ENCODE results near the gene TRIM54. TPM values are rescaled to one million over a fixed set of nuclear protein-coding genes. Genes with fewer than 3 reads are reported as not detected.

The TRIM54 gene
- total RNA-seq, 2 experiments from 2014 or later: not detected

- peak overlapping the region; percentile 45 for H3K27ac Mint-ChIP-seq
These were observed 21.1 kb downstream of the TRIM54 start for GRCh38 chr2:27303093-27304025.

GRCh38 chr2:27304488-27305240, 22.4 kb downstream of the TRIM54 start:
- Histone ChIP-seq H3K9me3 (ENCODE audit: control insufficient read depth in 1 of 2, insufficient read depth in 1 of 2, low read length in 2 of 2) (peaks cover 0 to 10% of the 10 kb centered on the region in 2 experiments), H3K36me3 (ENCODE audit: insufficient read depth, low read length) (peaks cover 3% of the 10 kb centered on the region), H3K27ac (ENCODE audit: low read depth in 1 of 2, low read length in 2 of 2) (no peak overlapping the region), H3K4me3 (ENCODE audit: low read length) (no peak overlapping the region), H3K4me1 (ENCODE audit: insufficient read depth, low read length) (peaks cover 20% of the 10 kb centered on the region), H3K27me3 (ENCODE audit: control insufficient read depth in 1 of 2, insufficient read depth in 2 of 2, low read length in 2 of 2) (peaks cover 24 to 27% of the 10 kb centered on the region in 2 experiments)
- Mint-ChIP-seq H3K27ac (no peak overlapping the region), H3K9me3 (no peaks in the 10 kb centered on the region), H3K36me3 (ENCODE audit: low read depth) (peaks cover 5% of the 10 kb centered on the region), H3K4me1 (ENCODE audit: low read depth) (peaks cover 10% of the 10 kb centered on the region), H3K4me3 (no peak overlapping the region), H3K27me3 (peaks cover 31% of the 10 kb centered on the region)
- no peak for ATAC-seq (ENCODE audit: poor library complexity)
- DNase-seq: no peak
- intact Hi-C loops (cut with DNase I, micrococcal nuclease): loop anchor here (2.0 to 5.0 kb wide), 2 partner anchors 206 to 342 kb away; no protein-coding TSS in a partner anchor
- ChIA-PET POLR2A (no interaction called here), CTCF (no interaction called here)
- TF ChIP-seq CTCF (IDR thresholded peaks at IDR 0.05): no peak

More at GRCh38 chr2:27303093-27304025, 21.1 kb downstream of the TRIM54 start:
- peaks cover 10% of the 10 kb centered on the region for H3K4me1 Mint-ChIP-seq (ENCODE audit: low read depth)
- H3K9me3 Mint-ChIP-seq: no peaks in the 10 kb centered on the region
- ATAC-seq (ENCODE audit: poor library complexity) (peak; percentile 76), DNase-seq (peak in 6 of 14 experiments; percentile 7 to 75 (median 65))
- H3K4me1 ChIP-seq (ENCODE audit: insufficient read depth, low read length): peaks cover 20% of the 10 kb centered on the region
- intact Hi-C loops (cut with DNase I, micrococcal nuclease): loop anchor here (1.0 to 5.0 kb wide), 5 partner anchors 53 to 341 kb away; no protein-coding TSS in a partner anchor
- peak overlapping the region; percentile 84 for H3K4me3 Mint-ChIP-seq
- H3K4me3 ChIP-seq (ENCODE audit: low read length): peak overlapping the region; percentile 39
- TF ChIP-seq CTCF (IDR thresholded peaks at IDR 0.05): peak; percentile 97
- peaks cover 23 to 26% of the 10 kb centered on the region in 2 experiments for H3K27me3 ChIP-seq (ENCODE audit: control insufficient read depth in 1 of 2, insufficient read depth in 2 of 2, low read length in 2 of 2)
- no peaks in the 10 kb centered on the region for H3K36me3 ChIP-seq (ENCODE audit: insufficient read depth, low read length)
- no peaks in the 10 kb centered on the region for H3K36me3 Mint-ChIP-seq (ENCODE audit: low read depth)
- CTCF ChIA-PET: interaction anchor here (0.6 to 2.0 kb wide), 28 partner anchors 9 to 457 kb away, joined by 3 to 12 read pairs (median 4); partner anchors contain the start of genes AGBL5, EIF2B4, GTF3C2 and MPV17
- H3K27me3 Mint-ChIP-seq: peaks cover 44% of the 10 kb centered on the region
- H3K9me3 ChIP-seq (ENCODE audit: control insufficient read depth in 1 of 2, insufficient read depth in 1 of 2, low read length in 2 of 2): peaks cover 0 to 10% of the 10 kb centered on the region in 2 experiments
- POLR2A ChIA-PET: interaction anchor here (0.6 to 1.6 kb wide), 10 partner anchors 20 to 876 kb away, joined by 3 to 12 read pairs (median 4); partner anchors contain the start of genes ABHD1, AGBL5 and MPV17
- no peak overlapping the region for H3K27ac ChIP-seq (ENCODE audit: low read depth in 1 of 2, low read length in 2 of 2)

GRCh38 chr2:27305516-27305915, 23.3 kb downstream of the TRIM54 start:
- CTCF ChIA-PET: no interaction called here
- Histone ChIP-seq H3K4me1 (ENCODE audit: insufficient read depth, low read length) (peaks cover 20% of the 10 kb centered on the region), H3K9me3 (ENCODE audit: control insufficient read depth in 1 of 2, insufficient read depth in 1 of 2, low read length in 2 of 2) (peaks cover 0 to 10% of the 10 kb centered on the region in 2 experiments), H3K4me3 (ENCODE audit: low read length) (no peak overlapping the region), H3K27me3 (ENCODE audit: control insufficient read depth in 1 of 2, insufficient read depth in 2 of 2, low read length in 2 of 2) (peaks cover 24 to 27% of the 10 kb centered on the region in 2 experiments), H3K36me3 (ENCODE audit: insufficient read depth, low read length) (peaks cover 6% of the 10 kb centered on the region), H3K27ac (ENCODE audit: low read depth in 1 of 2, low read length in 2 of 2) (no peak overlapping the region)
- no peak for TF ChIP-seq CTCF (IDR thresholded peaks at IDR 0.05)
- ATAC-seq (ENCODE audit: poor library complexity) (no peak), DNase-seq (no peak)
- Mint-ChIP-seq H3K4me3 (no peak overlapping the region), H3K27me3 (peaks cover 31% of the 10 kb centered on the region), H3K4me1 (ENCODE audit: low read depth) (peaks cover 10% of the 10 kb centered on the region), H3K36me3 (ENCODE audit: low read depth) (peaks cover 7% of the 10 kb centered on the region), H3K9me3 (no peaks in the 10 kb centered on the region), H3K27ac (no peak overlapping the region)
- POLR2A ChIA-PET: no interaction called here
- intact Hi-C loops (cut with DNase I, micrococcal nuclease): loop anchor here in 1 of 2 experiments (2.0 kb wide), 1 partner anchor 207 kb away; no protein-coding TSS in a partner anchor
